Suppressor macrophage treated with lipopolysaccharide for 1 hour (primary cell): Measurements from ENCODE around the gene COL15A1.
"Not testable (repeated sequence)": the region's sequence is repeated elsewhere in the genome, so short reads cannot be mapped to it uniquely, and the experiment has no call there.

ENCODE experiments used
- DNase-seq, 3 donors: peaks; one replicate each; pipeline ENCODE4 v3.0.0-alpha.2; 2020 to 2022

Gene COL15A1

DNA sequence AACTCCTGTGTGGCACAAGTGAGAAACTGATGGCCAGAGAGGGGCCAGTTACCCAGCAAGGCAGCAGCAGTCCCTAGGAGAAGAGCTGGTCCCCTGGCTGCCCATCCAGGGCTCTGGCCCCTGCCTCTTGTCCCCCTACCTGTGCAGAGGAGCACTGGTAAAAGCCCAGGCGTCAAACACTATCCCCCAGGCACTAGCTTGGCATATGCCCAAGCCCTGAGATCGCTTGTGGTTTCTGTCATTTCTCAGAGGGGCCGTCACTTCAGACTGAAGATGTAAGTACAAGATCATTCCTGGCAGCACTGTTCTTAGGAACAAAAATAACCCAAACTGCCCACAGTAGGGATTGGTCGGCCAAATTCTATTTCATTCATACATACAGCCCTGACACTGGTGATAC lies 53.9 kb downstream of the COL15A1 start:
- no peak for DNase-seq

DNA sequence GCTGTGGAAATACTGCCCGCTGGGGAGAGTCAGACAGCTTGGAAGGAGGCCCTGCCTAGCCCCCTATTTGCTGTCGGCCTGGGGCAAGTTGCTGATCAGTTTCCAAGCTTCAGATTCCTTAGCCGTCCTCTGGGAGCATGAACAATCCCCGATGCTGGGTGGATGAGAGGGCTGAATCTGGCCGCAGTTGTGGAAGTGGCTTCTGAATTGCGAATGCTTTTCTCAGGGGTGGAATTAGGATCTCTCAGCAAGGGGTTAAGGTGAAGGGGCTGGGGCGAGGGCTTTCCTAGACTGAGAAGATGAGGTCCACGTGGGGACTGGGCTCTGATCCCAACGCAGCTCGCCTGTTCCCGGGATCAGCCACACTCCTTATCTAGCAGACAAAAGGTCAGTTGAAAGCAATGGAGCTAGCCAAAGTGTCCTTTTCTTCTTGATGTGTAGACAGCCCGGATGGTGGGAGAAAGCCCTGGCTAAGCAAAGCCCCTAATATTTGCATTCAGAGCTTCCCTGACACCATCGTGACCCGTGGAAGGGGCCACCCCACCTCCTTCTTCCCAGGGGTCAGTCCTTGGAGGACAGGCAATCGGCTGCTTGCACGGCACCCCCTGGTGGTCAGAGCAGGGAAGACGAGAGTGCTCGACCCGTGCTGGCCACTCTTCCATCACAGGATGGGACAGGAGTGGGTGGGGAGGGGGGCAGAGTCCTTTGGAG lies 54.9 kb downstream of the COL15A1 start:
- peak; percentile 80 to 91 (median 83) for DNase-seq

DNA sequence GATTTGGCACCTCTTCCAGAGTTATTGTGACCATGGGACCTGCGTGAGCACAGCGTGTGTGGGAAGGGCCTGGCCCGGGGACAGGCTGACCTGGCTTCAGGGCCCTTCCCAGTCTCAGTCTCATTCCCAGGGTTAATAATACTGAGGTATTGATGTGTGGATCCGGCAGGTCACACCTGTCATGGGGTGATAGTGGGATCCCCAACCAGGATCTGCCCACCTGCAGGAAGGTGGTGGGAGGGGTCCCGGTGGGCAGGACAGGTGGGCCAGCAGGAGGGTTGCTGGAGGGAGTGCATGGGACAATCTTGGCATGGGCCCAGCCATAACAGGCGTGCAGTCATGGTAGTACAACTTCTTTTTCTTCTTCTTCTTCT lies 55.4 kb downstream of the COL15A1 start:
- no peak for DNase-seq

DNA sequence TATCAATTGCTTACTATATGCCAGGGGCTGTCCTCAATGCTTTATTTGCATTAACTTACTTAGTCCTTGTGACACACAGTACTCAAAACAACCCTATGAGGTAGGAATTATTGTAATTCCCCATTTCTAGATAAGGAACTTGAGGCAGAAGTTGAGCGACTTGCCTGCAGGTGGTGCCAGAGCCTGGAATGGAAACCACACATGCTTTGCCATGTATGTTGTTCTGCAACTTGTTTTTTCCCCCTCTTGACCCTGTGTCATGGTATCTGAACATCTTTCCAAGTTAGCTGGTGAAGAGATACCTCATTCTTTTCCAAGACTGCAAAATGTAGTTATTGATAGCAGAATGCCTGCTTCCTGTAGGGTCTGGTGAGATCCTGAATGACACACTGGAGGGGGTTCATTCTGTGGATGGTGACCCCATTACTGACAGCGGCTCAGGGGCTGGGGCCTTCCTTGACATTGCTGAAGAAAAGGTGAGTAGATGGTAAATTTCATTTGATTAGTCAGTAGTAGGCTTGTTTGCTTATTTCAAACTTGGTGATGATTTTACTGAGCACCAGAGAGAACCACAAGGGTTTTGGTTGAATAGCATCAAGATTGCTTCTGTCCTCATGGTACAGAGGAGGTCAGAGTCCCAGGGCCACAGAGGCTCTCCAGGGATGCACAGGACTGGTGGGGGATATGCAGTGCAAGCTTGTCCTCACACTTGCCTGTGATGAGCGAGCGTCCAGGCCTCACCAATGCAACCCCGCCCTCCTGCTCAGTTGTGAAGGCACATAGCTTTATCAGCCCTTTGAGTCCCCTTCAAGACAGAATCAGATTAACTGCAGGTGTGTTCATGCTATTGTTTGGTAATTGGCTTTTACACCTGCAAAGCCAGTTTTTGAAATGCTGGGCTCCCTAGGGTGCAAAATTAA lies 57.0 kb downstream of the COL15A1 start:
- DNase-seq: peak; percentile 87 to 95 (median 94)

DNA sequence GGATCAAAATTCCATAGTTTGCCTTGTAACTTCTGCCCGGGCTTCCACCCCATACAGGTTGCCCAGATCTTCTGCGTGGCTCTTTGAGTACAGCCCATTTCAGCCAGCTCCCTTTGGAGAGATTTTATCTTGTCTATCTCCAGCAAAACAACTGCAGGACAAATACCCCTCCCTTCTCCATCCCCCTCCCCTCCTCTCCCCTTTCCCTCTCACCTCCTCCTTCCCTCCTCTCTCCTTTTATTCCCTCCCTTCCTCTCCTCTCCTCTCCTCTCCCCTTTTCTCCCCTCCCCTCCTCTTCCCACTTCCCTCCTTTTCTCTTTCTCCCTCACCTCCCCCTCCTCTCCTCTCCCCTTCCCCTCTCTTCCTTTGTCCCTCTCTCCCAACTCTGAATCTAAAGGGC lies 58.2 kb downstream of the COL15A1 start:
- no peak for DNase-seq

DNA sequence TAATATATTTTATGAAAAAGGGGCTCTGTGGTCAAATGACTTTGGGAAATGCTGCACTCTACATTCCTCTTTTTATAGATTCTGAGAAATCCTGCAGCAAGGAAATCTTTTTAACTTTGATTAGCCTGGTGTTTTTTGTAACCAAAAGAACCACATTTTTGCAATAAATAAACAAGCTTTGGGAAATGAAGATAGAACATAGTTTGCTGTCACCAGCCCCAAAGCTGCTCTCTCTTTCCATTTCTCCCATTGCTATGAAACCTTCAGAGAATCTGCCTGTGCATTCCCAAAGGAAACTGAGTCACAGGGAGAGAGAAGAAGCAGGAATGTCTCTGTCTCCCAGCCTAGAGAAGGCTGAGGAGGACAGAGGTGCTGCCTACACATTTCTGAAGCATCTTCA lies 59.0 kb downstream of the COL15A1 start:
- DNase-seq: no peak

DNA sequence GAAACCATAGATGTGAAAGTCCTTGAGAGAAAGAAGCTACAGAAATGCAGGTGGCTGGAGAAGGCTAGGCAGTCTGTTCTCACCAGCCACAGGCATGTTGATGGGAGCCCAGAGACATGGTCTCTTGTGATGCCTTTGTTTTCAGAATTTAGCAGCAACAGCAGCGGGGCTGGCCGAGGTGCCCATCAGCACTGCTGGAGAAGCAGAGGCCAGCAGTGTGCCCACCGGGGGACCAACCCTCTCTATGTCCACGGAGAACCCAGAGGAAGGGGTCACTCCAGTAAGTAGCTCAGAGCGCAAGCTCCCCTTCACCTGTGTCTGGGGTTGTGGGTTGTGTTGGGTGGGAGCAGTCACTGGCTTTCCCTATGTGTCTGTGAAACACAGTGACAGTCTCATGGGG lies 59.6 kb downstream of the COL15A1 start:
- no peak for DNase-seq

DNA sequence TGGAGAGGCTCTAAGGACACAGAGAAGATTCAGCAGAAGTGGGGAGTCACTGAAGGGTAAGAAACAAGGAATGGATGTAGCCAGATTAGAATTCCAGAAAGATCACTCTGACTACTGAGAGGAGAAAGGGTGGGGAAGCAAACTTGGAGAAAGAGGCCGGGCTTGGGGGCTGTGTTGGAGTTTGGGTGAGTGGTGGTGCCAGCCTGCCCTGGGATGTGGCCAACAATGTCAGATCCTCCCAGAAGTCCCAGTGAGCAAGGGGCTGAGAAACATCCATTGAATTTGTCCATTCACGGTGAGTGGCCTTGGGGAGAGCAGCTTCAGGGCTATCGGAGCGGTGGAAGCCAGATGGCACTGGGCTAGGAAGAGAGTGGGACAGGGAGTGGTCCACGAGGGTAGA lies 60.4 kb downstream of the COL15A1 start:
- no peak for DNase-seq

DNA sequence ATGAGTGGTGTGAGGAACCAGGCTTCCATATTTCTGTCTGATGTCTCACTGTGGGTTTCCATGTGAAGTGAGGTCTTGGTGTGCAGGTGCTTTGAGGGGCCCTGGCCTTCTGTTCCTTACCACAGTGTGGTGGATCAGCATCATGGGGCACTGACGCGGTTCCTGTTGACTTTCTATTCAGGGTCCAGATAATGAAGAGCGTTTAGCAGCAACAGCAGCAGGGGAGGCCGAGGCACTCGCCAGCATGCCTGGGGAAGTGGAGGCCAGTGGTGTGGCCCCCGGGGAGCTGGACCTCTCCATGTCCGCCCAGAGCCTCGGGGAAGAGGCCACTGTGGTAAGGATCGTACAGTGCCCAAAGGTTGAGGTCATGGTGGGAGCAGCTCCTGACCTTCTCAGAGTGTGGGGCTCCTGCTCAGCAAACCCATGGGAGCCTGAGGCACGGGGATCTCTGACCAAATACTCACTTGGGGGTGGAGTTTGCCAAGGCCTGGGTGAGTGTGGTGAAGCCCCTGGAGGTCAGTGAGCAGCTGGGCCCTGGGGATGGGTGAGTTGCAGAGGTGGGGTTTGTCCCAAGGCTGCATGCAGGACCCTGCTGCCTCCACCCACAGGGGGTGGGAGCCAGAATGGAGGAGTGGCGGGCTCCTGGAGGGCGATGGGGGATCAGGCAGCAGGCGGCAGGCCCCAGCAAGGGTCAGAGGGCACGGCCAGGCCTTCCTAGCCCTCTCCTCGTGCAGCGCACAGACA lies 61.2 kb downstream of the COL15A1 start:
- DNase-seq: no peak

DNA sequence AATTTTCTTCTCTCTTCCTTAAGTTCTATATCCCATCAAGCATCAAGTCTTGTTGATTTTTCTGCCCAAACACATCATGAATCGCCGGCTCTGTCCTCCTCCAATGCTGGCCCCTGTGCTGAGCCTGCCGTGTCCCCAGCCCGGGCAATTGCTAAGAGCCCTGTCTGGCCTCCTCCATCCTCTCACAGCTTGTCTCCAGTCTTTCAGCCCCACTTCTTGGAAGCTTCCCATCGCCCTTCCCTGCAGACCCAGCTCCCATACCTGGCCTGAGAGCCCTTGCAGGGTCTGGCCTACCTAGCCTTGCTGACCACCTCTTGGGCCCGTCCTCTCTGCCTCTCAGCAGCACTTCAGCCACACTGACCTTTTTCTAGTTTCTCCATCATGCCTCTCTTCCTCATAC lies 61.9 kb downstream of the COL15A1 start:
- no peak for DNase-seq

DNA sequence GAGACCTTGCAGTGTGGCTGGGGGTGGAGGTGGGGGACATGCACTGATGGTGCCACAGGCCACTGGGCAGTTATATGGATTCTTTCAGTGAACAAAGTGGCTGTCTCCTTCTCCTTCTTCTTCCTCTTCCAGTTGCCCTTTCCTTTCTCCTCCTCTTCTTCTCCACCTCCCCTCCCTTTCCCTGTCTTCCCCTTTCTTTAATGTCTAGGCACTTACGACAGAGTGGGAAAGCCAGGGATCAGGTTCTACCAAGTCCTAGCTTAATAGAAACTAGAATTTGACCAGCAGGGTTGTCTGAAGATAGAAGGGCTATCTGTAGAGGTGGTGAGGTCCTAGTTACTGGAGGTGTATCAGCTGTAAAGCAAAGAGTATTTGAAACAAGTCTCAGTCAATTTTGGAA lies 62.8 kb downstream of the COL15A1 start:
- DNase-seq: peak; percentile 57 to 76 (median 61)

DNA sequence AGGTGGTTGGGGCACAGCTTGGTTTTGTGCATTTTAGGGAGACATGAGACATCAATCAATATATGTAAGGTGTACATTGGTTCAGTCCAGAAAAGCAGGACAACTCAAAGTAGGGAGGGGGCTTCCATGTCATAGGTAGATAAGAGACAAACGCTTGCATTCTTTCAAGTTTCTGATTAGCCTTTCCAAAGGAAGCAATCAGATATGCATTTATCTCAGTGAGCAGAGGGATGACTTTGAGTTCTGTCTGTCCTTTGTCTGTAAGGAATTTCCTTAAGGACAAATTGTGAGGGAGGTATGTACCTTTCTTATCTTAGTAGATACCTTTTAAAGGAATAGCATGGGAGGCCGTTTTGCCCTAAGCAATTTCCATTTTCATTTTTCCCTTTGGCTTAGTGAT lies 63.3 kb downstream of the COL15A1 start:
- DNase-seq: no peak

DNA sequence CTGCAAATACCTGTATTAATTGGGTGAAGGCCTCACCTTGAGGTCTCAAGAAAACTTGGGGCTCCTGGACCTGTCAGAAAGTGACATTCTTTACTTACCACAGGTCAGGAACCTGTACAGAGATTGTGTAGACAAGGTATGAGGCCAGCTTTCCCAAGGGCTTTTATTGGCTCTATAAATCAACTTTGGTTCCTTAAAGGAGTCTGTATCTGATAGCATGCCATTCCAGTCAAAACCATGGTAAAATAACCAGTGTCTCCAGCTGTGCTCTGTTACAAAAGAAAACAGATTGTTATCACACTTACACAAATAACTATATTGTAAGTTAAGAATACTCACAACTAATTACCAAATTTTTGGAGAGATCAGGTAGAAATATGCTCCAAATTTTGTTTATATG lies 64.5 kb downstream of the COL15A1 start:
- no peak for DNase-seq

DNA sequence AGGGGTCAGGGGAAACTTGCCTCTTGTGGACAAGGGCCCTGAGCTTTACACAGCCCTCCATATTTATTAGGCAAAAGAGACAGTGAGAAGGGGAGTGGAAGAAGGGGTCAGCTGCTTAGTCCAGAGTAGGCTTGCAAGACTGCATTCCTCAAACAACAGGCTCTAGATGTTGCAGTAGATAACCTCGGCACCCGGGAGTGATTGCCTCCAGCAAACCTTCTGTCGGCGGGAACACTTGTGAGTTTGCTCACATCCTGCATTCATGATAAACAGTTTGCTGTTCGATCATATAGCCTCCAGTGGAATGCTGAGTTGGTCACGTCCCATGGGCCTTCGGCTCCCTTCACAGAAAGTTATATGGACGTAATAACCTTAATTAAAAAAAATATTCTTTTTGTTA lies 66.7 kb downstream of the COL15A1 start:
- DNase-seq: not testable (repeated sequence)

DNA sequence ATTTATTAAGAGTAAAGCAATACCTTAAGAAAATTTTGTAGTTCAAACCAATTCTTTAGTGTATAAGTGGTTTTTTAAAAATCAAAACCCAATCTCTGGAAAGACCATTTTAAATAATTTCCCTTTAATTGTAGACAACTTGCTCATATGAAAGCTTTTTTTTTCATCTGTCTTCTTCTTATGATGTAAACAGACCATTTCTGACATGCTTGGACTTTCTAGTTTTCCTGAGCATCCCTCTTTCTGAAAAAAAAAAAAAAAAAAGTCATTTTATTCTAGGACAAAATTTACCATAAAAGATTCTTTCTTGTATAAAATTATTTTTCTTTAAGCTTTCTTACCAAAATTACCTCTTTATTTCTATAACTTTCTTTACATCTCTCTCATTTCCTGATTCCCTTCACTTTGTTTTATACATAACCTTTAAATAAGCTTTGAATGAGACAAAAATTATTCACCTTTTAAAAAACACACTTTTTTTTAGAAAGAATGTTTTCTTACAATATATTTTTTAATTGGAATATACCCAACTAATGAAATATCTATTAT lies 67.5 kb downstream of the COL15A1 start:
- DNase-seq: peak in 2 of 3 donors; percentile 35 to 49

DNA sequence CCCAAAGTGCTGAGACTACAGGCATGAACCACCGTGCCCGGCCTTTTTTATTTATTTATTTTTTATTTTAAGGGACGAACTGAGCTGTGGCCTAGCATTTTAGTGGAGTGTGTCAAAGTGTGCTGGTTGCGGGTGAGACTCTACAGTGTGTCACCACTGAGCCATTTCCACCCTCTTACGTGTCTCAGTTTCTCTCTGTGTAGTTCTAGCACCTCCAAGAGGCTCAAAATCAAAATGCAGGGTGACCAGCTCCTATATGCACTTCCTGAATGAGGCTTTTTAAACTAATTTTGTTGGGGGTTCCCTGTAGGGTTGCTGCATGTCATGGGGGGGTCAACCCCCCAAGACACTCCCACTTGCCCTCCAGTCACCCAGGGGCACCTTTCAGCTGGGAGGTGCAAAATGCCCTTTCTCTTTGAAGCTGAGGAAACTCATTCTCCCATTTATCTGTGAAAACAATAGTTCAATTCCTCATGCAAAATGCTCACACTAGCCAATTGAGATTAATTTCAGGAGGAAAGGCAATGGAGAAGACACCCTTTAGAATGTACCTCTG lies 69.3 kb downstream of the COL15A1 start:
- peak in 2 of 3 donors; percentile 41 to 57 for DNase-seq

DNA sequence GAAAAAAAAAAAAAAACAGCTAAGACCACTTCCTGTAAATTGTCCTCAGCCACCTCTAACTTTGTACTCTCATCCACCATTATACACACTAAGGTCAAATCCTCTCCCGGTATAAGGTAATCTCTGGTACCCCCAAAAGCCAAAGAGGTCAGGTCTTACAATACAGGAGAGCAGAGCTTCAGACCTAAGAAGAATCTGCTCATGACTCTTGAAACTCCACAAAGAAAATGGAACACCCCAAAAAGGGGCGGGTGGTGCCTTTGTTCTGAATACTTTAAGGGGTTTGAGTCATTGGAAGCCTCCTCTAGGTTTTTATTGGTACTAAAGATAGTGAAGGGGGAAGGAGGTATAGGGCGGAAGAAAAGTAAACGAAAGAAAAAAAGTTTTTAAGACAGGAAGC lies 69.8 kb downstream of the COL15A1 start:
- no peak for DNase-seq

DNA sequence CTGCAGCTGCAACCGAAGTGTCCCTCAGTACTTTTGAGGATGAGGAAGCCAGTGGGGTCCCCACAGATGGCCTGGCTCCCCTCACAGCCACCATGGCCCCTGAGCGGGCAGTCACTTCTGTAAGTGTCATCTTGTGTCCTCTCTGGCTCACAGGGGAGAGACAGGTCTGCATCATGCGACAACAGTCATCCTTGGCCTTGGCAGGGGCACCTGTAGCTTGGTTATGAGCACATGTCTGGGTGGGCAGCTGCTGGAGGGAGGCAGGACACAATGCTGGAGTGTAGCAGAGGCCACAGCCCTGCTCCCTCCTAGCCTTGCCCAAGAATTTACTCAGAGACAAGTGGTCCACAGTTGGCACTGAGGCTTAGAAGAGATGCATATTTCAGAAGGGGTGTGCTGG lies 71.7 kb downstream of the COL15A1 start:
- no peak for DNase-seq

DNA sequence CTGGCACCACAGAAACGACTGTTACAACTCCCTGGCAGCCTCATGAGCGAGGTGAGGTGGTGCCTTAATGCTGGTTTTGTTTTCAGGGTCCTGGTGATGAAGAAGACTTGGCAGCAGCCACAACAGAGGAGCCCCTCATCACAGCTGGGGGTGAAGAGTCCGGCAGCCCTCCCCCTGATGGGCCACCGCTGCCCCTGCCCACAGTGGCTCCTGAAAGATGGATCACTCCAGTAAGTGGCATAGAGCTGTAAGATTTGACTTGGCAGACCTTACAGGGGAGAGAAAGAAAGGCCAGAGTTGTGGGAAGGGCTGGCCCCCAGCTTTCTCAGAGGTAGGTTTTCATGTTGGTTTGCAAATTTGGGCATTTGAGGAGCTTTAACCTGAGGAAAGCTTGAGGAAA lies 72.2 kb downstream of the COL15A1 start:
- DNase-seq: no peak

DNA sequence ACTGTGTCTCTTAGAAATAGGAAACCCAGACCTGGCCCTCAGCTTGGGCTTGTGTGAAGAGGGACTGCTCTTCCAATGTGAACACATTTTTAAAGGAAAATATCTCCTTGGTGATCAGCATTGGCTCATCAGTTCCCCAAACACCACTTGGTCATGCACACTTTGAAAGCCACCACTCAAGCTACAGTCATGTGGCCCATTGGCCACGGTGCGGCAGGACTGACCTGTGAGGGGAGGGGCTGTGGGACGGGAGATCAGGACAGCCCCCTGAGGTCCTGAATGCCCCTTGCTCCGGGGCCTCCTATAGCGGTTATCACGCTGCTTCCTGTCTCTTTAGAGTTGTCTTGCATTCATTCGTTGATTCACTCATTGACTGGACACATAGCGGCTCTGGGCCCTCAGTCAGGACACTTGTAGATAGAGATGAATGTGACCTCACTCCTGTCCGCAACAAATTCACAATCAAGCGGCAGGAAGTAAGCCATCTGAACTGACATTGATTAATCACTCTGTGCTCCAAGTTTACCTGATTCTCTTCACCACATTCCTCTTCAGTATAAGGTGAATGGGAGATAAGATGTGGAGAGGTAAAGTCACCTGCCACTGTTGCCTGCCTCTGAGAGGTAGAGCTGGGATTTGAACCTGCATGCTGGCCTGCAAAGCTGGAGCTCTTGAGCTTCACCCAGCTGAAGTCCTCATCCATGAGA lies 73.1 kb downstream of the COL15A1 start:
- no peak for DNase-seq

DNA sequence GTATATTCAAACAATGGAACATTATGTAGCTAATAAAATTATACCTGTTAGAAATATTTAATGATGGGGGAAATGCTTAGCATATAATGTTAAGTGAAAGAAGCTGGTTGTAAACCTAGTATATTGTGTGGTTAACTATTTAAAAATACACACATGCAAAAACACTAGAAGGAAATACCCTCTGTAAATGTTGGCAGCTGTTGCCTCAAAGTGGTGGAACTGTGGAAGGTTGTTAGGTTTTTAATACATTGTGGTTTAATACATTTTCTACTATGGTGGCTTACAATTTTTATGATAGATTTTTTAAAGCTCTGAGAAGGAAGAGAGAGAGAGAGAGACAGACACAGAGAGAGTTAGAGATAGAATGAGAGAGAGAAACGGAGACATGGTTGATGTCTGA lies 74.9 kb downstream of the COL15A1 start:
- no peak for DNase-seq
